ENCODE measurements around the gene GJA1. TPM values are rescaled to one million over a fixed set of nuclear protein-coding genes. Genes with fewer than 3 reads are reported as not detected.
"Not testable (repeated sequence)": the region's sequence is repeated elsewhere in the genome, so short reads cannot be mapped to it uniquely, and the experiment has no call there.

The GJA1 gene
- total RNA-seq, 1 donor from 2014 or later, result 0.07 TPM

DNA sequence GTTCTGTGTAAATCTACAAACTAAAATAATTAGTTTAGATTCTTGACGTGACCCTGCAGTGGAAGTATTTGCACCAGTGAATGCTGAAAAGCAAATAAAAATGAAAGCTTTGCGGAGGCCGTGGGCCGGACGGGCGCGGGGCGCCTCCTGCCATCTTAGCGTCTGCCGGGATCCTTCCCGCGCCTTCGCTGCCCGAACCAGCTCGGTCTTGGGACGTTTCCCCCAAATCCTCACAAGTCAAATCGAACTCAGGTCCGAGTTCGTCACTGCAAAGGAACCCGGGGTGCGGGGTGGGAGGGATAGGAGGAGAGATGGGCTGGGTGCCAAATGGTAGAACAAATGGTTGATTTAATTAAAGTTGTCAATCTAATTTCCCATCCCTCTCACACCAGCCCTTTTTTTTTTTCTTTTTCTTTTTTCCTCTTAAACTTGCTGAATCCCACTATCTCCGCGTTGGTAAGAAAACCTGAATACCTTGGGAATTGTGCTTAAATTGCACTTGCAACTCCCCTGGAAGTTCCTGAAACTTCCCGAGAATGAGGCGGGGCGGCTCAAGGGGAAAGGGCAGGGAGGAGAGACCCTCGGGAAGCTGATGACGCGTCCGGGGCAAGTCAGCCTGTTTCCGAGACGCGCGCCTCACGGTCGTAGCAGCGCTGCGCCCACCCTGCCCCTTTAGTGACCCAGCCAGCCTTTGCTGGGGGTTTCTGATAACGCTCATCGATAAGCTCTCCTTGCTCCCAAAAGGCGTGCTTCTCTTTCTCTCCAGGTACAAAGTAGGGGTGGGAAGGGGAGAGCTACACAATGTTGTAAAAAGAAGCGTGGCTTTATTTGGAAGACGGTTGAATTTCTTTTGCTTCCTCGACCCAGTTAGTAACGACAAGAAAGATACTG lies 1.8 kb downstream of the GJA1 start:
- intact Hi-C loops (cut with micrococcal nuclease), result loop anchor here (5.0 kb wide), 1 partner anchor 410 kb away; no protein-coding TSS in a partner anchor

DNA sequence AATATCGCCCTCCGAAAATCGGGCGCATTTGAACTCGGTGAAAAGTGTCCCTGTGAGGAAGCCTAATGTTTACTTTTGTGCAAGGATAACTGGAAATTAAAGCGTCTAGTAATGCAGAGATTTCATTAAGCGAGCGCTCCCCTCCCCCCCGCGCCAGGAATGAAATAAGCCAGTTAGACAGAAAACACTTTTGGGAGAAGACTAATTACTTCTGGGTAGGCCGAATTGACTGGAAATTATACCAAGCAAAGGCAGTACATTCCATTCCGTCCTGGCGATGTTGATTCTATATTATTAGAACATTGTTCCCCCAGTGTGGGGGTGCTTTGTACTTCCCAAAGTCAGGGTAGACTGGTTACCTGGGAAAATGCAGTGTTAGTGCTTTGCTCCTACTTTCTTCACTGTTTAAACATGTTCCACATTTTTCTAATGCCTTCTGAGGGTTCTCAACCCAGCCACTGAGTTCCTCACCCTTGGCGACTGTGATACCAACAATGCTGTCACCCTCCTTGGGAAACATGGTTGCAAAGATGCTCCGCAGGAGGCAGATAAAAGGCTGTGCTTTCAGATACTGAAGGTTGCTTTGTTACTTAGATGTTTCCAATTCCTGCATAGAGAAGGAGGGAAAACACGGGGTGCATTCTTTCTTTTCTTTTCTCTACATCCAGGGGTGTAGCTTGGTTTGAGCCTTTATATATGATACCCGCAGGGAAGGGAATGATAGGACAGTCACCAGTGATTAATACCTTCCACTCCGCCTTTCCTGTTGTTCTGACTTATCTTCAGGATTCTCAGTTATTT lies 2.6 kb downstream of the GJA1 start:
- intact Hi-C loops (cut with micrococcal nuclease), result loop anchor here (5.0 kb wide), 1 partner anchor 409 kb away; no protein-coding TSS in a partner anchor

DNA sequence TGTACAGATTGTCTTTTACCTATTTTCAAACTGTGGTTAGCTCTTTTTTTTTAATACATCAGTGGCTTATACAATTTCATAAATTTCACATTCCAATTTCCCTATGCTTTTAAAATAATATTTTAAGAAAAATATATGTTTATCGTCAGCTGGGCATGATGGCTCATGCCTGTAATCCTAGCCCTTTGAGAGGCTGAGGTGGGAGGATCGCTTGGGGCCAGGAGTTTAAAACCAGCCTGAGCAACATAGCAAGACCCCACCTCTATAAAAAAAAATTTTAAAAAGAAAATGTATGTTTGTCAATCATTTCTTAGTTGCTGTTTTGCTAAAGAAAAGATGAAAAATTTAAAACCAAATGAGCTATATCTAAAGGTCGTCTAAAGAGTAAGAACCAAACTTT lies 3.4 kb downstream of the GJA1 start:
- intact Hi-C loops (cut with micrococcal nuclease), result loop anchor here (5.0 kb wide), 1 partner anchor 408 kb away; no protein-coding TSS in a partner anchor

DNA sequence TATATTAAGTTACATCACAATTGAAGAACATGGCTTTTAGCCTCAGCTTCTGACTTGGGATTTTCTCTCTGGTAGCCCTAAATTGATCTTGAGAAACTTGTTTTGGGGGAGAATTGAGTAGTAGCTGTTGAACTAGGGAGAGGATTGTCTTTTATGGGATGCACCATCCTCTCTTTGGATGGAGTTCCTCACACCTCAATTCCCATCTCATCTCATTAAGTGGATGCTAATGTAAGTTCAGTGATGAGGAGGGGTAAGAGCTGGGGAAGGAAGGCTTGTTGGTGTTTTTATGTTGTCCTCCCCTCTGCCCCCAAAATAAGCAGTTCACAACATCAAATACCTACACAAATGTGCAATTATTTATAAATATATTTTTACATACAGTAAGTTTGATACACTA lies 4.0 kb downstream of the GJA1 start:
- intact Hi-C loops (cut with micrococcal nuclease), result loop anchor here (5.0 kb wide), 1 partner anchor 408 kb away; no protein-coding TSS in a partner anchor

DNA sequence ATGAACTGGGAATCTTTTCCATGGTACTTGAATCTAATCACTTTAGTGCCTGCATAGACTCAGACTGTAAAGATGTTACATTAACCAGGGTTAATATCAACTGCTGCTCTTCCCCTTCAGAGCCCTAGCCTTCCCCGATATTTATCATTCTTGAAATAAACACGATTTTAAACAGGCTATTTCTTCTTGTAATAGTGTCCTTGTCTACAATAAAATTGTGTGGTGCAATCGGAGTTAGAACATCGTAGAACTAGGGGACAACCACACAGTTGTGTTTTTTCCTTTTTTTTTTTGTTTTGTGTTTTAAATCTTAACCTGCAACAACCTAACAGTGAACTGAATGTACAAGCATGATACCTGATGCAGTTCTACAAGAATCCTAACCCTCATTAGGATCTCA lies 4.5 kb downstream of the GJA1 start:
- intact Hi-C loops (cut with micrococcal nuclease), result loop anchor here (5.0 kb wide), 1 partner anchor 407 kb away; no protein-coding TSS in a partner anchor

DNA sequence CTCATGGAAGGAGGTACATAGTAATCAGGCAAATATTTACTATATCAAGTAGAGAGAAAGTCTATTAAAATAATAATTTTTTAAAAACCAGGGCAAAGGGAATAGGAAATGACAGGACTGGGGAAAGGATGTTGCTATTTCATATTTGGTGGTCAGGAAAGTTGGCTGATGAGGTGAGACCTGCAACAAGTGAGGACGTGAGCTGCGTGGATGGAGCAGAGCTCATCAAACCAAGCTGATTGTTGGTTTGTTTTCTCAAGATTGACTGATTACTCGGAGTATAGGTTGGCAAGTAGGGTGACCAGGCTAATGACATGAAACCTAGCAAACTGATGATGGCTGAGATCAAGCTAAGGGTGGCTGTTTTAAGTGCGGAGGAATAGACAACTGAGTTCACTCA lies 6.0 kb downstream of the GJA1 start:
- intact Hi-C loops (cut with micrococcal nuclease), result no loop called here

DNA sequence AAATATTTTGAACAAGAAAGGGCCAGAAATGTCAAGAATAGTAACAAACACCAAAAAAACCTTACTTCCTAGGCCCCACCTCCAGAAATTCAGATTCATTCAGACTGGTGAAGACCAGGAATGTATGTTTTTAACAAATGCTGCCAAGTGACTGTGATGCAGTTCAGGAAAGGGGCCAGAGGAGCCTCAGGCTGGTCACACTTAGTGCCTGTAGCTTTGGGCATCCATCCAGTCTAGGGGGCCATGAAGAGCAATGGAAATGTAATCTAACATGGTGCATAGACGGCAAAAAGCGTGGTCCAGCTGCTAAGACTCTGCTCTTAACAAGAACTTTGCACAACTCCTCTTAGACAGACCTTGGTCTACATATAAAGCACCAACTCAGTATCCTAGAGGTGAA lies 7.1 kb downstream of the GJA1 start:
- intact Hi-C loops (cut with micrococcal nuclease), result no loop called here

DNA sequence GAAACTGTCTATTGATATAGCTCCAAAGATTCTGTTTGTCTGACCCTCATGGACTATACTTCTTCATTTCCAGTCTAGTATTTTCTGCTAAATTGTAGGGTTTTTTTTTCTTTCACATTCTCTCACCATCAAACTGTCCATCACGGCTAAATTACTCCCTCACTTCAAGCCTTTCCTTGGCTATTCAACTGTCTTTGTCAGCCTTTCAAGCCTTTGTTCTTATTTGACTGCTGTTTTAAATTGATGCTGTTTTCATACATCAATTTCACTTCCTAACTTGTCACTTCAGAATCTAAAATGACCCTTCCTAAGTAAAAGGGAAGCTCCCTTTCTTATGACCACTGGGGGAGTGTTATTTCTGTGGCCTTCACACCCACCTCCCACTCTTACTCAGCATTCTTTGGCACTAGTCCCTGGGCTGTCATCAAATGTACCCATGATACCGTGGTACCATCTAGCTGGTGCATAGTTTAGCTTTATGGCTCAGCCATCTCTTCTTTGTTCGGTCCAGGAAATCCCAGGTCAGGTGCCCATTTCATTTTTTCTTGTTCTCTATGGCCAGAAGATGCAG lies 8.6 kb downstream of the GJA1 start:
- intact Hi-C loops (cut with micrococcal nuclease), result no loop called here

DNA sequence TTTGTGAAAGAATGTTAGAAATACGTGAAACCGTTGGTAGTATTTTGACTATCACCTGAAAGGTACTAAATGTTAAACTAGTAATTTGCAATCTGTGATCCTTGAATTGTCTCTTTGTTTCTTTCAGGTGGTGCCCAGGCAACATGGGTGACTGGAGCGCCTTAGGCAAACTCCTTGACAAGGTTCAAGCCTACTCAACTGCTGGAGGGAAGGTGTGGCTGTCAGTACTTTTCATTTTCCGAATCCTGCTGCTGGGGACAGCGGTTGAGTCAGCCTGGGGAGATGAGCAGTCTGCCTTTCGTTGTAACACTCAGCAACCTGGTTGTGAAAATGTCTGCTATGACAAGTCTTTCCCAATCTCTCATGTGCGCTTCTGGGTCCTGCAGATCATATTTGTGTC lies 11.3 kb downstream of the GJA1 start:
- intact Hi-C loops (cut with micrococcal nuclease), result not testable (repeated sequence)

DNA sequence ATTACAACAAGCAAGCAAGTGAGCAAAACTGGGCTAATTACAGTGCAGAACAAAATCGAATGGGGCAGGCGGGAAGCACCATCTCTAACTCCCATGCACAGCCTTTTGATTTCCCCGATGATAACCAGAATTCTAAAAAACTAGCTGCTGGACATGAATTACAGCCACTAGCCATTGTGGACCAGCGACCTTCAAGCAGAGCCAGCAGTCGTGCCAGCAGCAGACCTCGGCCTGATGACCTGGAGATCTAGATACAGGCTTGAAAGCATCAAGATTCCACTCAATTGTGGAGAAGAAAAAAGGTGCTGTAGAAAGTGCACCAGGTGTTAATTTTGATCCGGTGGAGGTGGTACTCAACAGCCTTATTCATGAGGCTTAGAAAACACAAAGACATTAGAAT lies 12.3 kb downstream of the GJA1 start:
- intact Hi-C loops (cut with micrococcal nuclease), result not testable (repeated sequence)

DNA sequence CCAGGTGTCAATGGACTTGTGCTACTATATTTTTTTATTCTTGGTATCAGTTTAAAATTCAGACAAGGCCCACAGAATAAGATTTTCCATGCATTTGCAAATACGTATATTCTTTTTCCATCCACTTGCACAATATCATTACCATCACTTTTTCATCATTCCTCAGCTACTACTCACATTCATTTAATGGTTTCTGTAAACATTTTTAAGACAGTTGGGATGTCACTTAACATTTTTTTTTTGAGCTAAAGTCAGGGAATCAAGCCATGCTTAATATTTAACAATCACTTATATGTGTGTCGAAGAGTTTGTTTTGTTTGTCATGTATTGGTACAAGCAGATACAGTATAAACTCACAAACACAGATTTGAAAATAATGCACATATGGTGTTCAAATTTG lies 13.1 kb downstream of the GJA1 start:
- intact Hi-C loops (cut with micrococcal nuclease), result not testable (repeated sequence)

DNA sequence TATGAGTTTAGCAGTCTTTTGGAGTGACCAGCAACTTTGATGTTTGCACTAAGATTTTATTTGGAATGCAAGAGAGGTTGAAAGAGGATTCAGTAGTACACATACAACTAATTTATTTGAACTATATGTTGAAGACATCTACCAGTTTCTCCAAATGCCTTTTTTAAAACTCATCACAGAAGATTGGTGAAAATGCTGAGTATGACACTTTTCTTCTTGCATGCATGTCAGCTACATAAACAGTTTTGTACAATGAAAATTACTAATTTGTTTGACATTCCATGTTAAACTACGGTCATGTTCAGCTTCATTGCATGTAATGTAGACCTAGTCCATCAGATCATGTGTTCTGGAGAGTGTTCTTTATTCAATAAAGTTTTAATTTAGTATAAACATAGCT lies 13.9 kb downstream of the GJA1 start:
- intact Hi-C loops (cut with micrococcal nuclease), result no loop called here

DNA sequence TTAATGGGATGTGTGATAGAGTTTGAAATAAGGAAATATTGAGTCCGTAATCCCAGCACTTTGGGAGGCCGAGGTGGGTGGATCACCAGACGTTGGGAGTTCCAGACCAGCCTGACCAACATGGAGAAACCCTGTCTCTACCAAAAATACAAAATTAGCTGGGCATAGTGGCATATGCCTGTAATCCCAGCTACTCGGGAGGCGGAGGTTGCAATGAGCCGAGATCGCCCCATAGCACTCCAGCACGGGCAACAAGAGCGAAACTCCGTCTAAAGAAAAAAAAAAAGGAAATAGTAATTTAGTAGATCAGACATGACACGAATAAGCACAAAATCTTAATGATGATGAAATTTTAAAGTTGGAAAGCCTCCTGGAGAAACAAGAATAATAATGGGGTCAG lies 14.8 kb downstream of the GJA1 start:
- intact Hi-C loops (cut with micrococcal nuclease), result no loop called here

DNA sequence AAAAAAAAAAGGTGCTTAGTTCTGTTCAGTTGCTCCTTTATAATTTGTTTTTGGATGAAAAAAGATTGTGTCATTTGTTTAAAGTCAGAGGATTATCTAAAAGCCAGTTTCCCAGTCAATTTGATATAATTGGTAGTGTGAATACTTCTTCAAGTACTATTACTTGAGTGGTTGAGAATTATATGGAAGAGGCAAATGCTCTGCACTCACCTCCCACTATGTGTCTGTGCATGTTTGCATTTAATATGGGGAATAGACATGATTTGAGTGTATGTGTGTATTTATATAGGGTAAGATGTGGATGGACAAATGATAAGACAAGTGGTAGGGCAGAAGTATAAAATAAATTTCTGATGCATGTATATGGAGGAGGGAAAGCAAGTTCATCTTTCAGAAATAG lies 15.8 kb downstream of the GJA1 start:
- intact Hi-C loops (cut with micrococcal nuclease), result no loop called here

DNA sequence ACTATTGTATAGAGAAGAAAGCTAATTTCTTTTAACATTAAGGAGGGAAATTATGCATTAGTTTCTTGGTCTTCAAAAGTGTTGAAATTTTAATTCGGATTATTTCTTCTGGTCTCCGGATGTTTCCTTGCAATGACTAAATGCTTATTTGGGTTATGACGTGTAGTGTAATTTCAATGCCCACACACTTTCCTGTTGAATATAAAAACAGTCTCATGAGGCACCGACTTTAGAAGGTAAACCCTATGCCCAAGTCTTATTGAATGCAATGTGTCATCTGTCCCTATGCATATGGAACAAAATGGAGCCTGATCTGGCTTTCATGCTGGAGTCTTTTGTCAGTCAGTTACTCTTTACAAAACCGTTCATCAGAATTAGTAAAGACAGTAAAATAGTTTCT lies 17.7 kb downstream of the GJA1 start:
- intact Hi-C loops (cut with micrococcal nuclease), result no loop called here

DNA sequence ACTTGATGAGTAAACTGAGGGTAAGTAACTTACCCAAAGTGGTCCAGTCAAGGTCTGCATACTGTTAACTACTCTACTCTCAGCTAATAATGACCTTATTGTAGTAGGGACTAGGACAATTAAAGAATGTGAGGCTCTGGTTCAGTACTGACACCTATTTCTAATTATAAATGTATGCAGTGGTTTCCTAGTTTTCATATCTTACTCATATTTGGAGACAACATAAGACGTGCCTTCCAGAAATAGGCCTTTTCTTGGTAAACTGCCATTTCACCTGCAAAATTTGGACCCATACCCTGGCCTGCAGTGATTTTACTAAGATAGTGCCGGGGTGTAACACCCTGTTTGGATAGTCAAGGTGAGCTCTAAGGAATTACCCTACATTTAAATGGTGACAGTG lies 24.7 kb downstream of the GJA1 start:
- intact Hi-C loops (cut with micrococcal nuclease), result no loop called here

DNA sequence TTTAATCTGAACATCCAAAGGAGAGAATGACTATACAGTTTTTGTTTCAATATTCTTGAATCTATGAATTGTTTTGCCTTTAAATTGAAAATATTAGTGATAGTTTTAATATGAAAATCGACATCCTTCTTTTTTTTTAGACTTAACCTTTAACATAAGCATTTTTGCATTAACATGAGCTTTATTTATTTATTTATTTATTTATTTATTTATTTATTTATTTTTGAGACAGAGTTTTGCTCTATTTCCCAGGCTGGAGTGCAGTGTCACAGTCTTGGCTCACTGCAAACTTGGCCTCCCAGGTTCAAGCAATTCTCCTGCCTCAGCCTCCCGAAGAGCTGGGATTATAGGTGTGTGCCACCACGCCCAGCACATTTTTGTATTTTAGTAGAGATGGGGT lies 27.6 kb downstream of the GJA1 start:
- intact Hi-C loops (cut with micrococcal nuclease), result no loop called here

DNA sequence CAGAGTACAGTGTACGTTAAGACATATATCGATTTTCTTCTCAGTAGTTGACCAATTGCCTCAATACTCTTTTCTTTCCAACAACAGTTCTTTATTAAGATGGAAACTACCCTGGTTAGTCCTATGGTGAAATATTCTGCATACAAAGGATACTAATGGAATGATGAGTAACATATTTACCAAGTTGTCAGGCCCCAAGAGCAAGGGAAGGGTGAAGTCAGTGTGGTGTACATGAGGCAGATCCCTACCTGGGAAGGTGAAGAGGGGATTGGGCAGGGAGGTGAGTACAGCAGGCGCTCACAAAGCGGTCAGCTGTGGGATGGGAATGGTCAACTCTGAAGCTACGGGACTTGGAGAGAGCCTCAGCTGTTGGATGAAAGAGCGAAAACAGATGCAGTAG lies 29.7 kb downstream of the GJA1 start:
- intact Hi-C loops (cut with micrococcal nuclease), result no loop called here

DNA sequence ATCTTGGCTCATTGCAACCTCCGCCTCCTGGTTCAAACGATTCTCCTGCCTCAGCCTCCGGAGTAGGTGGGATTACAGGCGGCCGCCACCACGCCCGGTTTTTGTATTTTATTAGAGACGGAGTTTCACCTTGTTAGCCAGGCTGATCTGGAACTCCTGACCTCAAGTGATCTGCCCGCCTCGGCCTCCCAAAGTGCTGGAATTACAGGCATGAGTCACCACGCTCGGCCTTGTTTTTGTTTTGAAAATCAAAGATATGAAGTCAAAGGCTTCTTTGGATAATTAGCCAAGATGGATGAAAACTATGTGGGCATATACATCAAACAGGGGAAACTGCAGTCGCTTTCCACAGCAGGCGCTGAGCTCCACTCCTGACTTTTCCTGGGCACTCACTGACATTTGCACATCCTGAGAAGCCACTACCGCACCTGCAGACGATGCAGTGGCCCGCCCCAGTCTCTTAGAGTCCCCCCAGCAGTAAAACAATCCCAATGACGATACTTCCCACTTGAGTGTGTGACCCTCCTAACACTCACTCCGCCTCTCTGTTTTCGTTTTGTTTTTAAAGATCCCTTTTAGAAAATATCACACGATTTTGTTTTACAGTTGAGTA lies 44.1 kb downstream of the GJA1 start:
- intact Hi-C loops (cut with micrococcal nuclease), result no loop called here

DNA sequence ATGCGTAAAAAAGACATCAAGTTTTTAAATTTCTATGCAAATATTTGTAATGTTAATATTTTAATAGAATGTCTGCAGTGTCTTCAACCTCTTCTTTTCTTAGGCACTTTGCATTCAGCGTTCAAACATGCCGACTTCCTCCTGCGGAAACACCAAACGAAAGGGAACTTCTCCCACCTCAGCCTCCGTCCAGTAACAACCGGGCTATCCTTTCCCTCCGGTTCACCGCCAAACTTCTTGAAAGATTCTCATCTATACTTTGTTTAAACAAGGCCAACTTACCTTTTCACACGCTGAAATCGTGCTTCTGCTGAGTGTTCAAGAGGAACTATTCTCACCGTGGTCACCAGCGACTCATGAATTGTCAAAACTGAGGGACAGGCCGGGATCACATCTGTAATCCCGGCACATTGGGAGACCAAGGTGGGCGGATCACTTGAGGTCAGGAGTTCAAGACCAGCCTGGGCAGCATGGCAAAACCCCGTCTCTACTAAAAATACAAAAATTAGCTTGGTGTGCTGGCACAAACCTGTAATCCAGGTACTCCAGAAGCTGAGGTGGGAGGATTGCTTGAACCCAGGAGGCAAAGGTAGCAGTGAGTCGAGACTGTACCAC lies 44.8 kb downstream of the GJA1 start:
- intact Hi-C loops (cut with micrococcal nuclease), result no loop called here

Data from T-helper 2 cell treated with Interferon-gamma antibody and Interleukin-4, amounts not matched to agents 100 ng/mL and 5 ng/mL, for 36 hours (primary cell).